ENCODE results near the gene RPL19.
A peak's percentile ranks its signal among the peaks of the same experiment; 100 is the strongest.

The RPL19 gene

DNA sequence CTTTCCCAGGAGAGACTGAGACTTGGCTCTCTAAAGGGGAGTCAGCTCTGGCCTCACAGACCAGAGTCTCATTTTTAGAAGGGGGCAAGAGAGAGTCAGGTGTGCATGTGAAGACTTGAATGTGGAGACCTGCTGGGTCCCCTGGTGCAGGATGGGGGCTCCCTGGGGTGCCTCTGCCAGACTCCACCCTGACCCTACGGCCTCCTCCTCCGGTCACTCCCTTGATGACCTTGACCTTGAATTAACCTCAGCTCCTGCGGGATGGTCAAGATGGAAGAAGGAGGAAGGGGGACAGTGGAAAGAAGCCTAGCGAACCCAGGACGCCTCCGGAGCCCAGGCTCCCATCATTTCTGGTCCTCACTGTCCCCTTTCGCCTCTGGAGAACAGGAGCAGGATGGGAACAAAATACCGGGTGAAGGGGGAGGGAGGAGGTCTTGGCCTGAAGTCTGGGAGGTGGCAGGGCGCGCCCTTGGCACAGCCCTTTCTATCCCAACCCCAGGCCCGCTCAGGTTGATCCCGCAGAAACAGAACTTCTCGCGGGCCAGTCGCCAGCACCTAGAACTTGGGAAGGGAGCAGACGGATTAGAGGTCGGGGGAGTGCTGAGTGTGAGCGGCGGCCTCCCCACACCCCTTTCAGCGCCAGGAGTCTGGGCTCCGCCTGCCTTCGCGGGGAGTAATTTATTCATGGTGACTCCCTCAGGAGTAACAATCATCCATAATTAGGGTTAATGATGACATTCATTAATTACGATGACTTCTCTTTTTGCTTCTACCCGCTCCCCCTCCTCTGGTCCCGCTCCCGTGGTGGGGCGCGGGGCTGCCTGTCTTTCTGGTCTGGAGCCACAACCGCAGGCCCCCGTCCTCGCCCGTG, 24.1 kb downstream of the RPL19 start:
- DNase-seq (ENCODE audit: low read depth): no peak

DNA sequence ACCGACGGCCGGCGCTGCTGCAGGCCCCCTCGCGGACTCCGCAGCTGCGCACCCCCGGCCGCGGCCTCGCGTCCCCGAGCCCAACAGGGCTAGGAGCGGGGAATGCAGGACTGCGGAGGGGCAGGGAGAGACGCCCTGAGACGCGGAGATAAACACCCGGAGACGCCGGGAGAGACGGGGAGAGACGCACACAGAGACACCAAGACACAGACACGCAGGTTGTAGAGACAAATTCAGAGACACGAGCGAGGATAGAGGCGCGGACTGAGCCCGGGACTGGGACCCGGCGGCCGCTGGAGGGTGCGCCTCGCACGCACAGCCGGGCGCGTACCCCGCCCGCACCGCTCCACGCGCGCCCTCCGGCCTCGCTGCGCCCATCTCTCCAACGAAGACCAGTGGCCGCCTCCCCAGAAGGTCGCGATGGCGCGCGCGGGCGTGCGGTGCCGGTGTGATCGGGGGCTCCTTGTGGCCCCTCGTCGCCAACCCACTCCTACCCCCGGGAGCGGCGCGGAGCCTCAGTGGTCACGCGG, 24.8 kb downstream of the RPL19 start:
- no peak for DNase-seq (ENCODE audit: low read depth)

DNA sequence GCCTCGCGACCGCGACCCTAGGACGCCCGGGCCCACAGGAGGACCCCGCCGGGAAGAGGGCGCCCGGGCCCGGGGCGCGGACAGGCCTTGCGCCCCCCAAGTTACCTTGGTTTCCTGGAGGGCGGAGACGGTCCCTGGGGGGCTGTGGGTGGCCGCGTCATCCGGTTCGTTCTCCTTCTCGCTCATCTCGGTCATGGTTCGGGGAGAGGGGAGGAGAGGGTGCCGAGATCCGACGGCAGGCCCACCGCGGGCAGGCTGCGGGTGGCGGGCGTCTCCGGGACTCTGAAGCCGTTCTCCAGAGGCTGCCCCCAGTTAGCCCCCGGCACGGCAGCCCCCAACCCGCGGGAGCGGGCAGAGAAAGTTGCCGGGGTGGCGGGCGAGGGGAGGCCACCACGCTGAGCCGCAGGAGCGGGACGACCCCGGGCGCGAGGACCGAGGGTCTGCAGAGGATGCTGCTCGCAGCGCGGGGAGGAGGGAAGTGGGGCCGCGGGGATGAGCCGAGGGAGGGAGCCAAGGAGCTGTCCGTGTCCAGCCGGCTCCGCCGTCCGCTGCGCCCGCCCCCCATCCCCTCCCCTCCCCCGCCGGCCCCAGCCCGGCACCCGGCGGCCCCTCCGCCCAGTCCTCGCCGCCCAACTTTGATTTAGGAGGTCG, 25.4 kb downstream of the RPL19 start, which contains the start of gene STAC2:
Gene STAC2, minus strand, starts transcription at position 638 of the 651 bp plus-strand sequence. Its CDS starts 443 bp downstream, at position 195.
- DNase-seq (ENCODE audit: low read depth): no peak

DNA sequence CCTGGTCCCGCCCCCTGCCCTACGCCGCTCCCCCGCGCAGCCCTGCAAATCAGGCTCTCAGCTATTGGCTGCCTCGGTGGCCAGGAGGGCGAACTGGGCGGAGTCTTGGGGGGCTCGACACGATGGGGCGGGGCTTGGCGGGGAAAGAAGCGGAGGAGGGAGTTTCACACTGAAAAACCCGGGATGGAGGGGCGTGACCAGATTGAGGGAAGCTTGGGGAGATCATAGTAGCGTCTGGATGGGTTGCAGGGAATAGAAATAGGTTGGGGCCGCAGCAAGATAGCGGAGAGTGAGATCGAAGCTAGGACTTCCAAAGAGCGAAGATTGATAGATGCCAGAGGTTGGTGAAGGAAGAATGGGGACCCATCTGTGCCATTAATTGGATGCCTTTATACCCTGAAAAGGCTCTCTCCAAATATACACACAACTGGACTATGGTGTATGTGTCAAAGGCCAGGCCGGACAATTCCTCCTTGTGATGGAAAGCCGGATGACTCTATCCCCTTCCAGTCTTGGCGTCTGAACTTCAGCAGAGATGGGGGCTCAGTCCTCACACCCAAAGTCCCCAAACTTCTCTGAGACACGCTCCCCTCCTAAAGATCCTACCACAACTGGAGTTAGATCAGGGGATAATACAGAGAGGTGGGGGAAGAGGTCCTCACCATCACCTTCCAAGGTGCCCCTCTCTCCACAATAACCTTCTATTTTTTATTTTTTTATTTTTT, 26.0 kb downstream of the RPL19 start:
- DNase-seq (ENCODE audit: low read depth): peak; percentile 58

DNA sequence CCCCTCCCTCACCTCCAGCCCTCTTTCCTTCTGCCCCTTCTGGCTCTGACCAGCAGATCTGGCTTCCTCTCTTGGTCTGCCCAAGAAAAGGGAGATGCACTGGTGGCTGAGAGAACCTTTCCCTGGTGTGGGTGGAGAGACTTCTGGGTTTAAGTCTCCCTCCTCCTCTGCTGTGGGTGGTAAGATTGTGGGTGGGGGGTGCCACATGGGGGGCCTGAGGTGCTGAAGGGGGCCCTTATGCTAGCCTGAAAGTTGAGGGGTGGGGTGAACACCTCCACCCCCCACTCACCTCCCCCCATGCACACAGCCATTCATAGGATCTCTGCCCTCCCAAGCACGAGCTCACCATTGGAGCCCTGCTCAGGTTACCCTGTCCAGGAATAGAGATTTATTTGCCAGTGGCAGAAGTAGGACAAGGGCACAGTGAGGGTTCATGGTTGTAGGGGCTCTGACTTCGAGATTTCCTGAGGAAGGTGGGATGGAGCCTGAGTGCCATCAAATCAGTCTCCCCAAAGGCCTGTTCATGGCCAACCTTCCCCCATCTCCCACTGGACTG, 27.4 kb downstream of the RPL19 start:
- DNase-seq (ENCODE audit: low read depth): no peak

DNA sequence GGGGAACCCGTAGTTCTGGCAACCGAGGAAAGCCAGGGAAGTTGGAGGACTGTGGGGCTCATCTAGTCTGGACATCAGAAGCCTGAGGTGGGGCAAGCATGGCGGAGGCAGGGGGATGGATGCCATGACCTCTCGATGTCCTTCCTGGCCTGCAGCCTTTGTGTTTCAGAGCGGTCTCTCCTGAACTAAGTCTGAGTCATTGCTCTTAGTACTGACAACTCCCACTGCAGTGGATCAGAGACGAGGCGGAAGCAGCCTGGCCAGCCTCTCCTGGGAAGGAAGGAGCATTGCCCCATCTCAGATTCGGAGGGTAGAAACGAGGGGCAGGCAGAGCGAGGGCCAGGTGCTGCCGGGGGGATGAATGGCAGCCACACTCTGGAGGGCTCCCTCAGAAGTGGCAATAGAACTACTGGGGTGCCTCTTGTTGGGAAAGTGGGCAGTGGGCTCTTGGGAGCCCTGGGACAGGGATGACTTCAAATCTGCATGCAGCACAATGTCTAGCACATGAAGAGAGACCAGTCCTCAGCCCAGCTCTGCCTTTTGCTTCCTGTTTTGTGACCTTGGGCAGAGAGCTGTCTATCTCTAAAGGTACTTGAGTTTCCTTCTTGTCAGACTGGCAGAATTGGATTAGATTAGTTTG, 29.3 kb downstream of the RPL19 start:
- DNase-seq (ENCODE audit: low read depth): no peak

DNA sequence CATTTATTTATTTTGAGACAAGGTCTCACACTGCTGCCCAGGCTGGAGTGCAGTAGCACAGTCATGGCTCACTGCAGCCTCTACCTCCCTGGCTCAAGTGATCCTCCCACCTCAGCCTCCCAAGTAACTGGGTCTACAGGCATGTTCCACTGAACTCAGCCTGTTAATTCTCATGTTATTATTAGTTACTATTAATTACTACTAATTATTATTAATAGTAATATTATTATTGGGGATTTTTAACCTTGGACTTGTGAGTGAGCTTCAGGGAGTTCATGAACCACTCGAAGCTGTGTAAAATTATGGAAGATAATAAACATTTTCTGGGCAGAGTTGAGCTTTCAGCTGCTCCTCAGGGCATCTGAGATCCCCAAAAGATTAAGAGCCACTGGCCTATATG, 30.3 kb downstream of the RPL19 start:
- no peak for DNase-seq (ENCODE audit: low read depth)

DNA sequence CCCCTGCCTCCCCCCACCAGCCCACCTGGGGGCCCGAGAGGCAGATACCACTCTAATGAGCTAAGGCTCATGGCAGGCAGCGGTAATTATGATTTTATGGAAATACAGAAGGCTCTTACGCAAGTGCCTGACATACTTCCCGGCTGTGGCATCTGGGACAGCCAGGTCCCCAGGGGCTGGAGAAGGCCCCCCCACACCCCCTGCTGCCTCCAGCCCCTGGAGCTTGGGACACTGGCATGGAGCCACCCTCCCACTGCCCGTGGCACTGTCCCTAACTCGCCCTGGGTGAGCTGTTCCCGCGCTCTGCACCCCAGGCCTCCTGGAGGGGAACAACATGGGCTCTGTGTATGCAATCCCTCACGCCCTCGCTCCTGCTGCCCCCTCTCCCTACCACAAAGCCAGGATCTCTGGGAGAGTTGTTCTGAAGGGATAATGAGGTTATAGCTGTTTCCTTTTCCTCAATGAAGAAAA, 31.0 kb downstream of the RPL19 start:
- no peak for DNase-seq (ENCODE audit: low read depth)

DNA sequence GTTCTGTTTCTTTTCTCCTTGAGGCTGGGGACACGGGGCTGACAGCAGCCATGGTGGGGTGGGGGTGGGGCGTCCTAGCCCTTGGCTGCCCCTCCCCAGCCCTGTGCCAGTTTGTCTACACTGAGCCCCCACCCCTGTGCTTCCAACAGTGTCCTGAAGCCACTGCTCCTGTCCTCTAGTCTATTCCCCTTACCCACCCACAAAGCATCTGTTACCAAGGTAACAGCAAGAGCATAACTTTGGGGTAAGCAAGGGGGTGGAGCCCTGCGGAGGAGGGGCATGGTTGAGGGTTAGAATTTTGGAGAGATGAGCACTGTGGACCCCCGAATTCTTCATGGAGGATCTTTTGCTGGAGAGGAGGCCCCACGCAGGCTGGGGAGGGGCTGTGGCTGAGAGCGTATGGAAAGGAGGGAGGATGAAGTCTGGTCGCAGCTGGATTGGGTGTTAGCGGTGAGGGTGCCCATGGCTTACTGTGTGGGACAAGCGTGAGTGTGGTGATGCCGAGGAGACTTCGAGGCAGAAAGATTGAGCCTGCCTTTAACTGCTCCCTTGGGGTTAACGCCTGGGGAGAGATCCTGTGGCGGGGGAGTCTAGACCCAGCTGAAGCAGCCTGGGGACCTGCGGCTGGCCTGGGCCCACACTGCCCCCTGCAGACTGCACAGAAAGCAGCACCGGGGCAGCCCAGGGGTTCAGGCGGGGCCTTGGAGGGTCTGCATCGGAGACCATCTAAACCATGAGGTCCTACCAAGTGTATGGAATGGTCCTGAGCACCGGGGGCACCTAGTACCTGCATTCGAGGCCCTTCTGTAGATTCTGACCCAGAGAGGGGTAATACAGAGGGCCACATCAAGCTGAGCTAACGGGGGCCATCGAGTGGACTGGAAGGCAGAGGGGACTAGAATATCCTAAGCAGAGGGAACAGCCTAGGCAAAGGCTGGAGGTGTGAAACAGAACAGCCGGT, 31.8 kb downstream of the RPL19 start:
- DNase-seq (ENCODE audit: low read depth): peak; percentile 48

DNA sequence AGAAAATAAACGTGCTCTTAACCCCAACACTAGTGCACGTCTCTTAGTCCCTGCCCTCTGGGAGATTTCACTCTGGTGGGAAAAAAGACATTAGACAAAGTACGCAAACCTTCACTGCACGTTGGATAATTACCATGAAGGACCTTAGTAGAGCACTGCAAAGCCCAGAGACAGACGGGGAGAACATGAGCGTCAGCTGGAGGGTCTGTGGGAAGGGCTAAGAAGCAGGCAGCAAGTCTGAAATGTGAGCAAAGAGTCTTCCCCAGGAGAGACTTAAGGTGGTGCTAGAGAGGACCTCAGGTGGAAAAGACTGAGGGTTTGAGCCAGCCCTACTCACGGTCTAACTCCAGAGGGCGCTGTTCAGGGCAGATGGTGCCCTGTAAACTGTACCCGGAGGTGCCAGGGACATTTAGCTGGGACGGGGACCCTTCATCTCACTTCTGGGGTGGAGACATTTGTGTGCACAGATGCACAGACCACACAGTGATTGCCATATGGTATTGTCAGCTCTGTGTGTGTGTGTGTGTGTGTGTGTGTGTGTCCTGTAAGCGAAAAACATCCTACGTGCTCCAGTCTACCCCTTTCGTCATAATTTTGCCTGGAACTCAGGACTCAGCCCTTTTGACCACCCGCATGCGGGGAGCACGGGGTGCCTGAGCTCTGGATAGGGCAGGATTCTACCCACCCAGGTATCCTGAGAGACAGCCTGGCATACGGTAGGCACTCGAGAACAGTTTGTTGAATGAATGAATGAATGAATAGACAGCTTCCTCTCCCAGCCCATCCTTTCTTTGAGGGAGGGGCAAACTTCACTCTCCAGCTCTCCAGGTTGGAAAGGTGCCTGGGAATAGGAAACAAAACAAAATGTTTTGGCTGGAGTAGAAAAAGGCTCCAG, 35.7 kb downstream of the RPL19 start:
- DNase-seq (ENCODE audit: low read depth): peak; percentile 45

DNA sequence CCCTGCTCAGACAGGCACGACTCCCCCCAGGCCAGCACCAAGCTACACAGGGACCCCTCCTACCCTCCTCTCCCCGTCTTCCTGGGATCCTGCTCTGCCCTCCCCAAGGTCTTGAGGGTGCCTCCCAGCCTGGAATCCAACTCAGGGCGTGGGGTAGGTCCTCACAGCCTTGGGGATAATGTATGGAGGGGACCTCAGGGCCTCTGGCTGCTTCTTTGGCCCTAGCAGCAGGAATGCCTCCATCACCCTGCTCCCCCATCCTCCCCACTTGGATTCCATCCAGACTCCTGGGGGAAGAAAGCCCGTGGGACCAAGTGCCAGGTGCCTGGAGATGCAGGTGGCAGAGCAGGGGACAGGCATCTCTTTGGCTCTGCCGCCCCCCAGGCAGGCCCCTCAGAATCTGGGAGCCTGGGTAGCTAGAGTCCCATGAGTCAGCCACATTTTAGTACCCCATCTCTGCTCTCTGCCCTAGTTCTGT, 36.4 kb downstream of the RPL19 start:
- no peak for DNase-seq (ENCODE audit: low read depth)

DNA sequence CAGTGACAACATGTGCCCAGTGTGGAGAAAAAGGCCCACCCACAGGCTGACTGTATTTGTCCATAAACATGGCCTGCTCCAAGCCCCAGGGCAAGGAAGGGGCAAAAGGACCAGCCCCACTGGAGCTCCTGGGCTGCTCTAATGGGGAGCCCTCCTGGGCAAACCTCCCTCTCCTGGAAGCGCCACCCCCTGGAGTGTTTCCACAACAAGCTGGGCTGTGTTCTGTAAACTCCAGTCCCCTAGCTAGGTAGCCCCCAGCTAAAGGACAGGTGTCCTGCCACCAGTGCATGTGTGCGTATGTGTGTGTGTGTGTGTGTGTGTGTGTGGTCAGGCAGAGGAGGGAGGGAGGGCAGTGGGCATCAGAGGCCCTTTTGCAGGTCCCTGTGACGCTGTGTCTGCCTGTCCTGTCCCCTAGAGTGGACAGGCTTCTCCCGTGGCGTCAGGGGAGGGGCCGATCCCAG, 36.9 kb downstream of the RPL19 start:
- DNase-seq (ENCODE audit: low read depth): no peak

DNA sequence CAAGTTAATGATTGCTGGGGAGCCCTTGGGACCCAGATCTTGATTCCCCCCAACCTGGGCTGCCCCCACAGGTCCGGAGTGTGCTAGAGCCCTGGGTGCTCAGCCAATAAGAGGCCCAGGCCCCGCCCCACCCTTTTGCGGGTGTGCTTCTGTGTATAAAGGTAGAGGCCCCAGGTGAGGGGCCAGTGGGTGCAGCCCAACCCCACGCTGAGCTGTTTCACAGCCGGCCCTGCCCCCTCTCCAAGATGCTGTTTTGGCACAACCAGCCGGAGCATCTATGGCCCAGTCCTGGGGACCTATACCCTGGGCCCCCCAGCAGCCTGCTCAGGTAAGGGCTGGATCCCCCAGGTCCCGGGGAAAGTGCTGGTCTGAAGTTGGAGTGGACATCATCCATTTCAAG, 37.5 kb downstream of the RPL19 start:
- DNase-seq (ENCODE audit: low read depth): no peak

DNA sequence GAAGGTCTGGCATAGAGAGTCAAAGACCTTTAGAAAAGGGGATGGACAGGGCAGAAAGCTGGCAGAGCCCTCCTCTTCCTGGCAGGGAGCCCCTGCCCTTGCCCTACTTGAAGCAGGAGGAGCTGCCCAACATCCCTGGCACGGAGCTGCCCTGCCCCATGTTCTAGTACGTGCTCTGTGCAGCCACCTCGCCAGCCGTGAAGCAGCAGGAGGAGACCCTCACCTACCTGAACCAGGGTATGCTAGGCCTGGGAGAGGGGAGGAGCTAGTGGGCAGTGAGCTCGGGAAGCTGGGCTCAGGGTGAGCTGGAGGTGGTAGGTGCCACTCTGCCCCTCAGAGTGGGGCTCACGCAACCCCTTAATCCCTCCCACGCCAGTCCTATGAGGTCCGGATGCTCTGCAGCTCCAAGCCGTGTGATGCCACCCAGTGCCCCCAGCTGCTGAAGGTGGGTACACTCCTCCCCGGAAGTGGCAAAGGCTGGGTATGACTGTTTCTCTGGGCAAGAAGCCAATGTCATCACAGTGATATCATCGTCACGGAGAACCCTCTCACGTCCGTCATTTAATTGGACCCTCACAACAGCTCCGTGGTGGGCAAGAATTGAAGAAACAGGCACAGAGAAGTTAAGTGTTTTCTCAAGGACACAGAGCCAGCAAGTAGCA, 38.4 kb downstream of the RPL19 start:
- peak; percentile 47 for DNase-seq (ENCODE audit: low read depth)

DNA sequence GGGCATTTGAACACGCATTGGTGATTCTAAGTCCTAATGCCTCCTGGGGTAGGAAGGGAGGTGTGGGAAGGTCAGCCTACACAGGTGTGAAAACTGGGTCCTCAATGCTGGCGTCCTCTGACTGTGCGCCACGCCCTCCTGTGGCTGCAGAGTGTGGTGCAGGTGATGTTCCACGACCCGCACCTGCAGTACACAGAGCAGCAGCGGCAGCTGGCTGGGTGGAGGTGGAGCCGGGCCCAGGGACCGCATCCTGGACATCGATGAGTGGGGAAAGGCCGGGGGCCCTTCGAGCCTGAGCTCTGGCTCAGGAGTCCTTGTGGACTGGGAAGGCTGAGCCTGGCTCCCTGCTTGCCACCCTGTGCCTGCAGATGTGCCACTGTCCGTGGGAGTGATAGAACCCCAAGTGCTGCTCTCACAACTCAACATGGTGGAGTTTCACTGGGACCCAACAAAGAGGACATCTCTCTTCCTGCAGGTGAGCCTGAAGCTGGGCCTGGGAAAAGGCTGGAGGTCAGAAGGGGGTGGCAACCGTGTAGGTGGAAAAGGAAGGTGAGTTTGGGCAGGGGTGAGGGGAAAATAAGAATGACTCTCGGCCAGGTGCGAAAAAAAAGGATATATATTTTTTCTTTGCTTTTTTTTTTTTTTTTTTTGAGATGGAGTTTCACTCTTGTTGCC, 39.7 kb downstream of the RPL19 start:
- DNase-seq (ENCODE audit: low read depth): peak; percentile 72

DNA sequence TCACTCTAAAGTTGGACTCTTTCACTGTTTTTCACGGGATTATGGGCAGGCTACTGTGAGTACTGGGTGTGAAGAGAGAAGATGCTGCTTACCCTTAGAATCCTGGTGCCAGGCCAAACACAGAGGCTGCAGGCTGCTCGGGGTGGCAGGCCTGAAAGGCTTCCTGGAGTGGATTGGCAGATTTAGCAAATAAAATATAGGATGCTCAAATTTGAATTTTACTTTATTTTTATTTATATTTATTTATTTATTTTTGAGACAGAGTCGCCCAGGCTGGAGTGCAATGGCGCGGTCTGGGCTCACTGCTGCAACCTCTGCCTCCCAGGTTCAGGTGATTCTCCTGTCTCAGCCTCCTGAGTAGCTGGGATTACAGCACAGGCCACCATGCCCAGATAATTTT, 40.5 kb downstream of the RPL19 start:
- no peak for DNase-seq (ENCODE audit: low read depth)

DNA sequence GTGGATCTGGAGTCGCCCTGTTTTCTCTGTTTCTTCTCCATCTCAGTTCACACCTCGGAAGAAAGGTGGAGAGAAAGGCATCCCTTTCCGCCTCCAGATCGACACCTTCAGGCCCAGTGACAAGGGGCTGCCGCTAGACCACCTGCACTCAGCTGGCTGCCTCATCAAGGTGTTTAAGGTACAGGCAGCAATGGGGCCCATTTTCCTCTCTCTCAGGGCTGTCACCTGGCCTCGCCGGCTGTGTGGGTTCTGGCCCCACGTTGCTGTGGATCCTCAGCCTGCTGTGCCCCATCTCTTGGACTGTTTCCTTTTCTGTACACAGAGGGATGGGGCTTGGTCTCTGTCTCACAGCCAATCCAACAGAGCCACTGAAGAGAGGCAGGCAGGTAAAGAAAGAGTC, 43.1 kb downstream of the RPL19 start:
- no peak for DNase-seq (ENCODE audit: low read depth)

DNA sequence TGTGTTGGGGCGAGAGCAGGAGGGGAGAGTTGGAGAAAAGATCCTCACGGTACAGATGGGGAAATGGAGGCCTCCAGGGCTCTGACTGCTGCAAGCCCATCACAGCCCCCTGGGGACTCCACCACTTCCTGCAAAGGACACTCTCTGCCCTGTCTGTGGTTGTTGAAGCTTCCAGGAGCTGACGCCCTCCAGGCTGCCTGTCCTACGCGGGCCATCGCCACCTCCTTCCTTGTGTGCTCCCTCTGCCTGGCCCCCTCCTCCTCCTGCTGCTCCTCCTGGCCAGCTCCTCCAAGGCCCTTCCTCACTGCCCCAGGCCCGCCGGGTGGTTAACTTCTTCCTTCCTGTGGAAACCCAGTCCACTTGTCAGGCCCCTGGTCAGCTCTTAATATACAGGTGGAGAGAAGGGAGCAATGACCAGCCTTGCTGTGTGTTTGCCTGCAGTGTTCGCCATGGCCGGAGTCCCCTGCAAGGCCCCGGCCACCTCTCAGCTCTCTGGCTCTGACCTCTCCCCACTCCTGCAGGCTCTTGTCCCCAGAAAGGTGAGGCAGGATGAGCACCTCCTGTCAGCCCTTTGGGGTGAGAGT, 44.0 kb downstream of the RPL19 start:
- no peak for DNase-seq (ENCODE audit: low read depth)
